22Rv1 (cell line): ENCODE results near the gene CLK3.

ENCODE experiments used
- CTCF ChIP-seq: fragments of 450-650 bp; IDR thresholded peaks from 2 replicates; pipeline ENCODE4 v1.5.1; 2017; ENCODE audit warnings: mild to moderate bottlenecking
- ZFX ChIP-seq: fragments of 450-650 bp; IDR thresholded peaks from 2 replicates; pipeline ENCODE4 v1.6.1; 2017; ENCODE audit warnings: antibody characterized with exemption, borderline replicate concordance

- no peak for TF ChIP-seq CTCF
- no peak for TF ChIP-seq ZFX
Measured at GRCh38 chr15:74622758-74623157, 7.1 kb downstream of the CLK3 start.
